SK-N-SH (cell line): ENCODE measurements around the gene MAP2K4. TPM values are rescaled to one million over a fixed set of nuclear protein-coding genes. Genes with fewer than 3 reads are reported as not detected.

Experiments used
- CTCF ChIA-PET: fragments of 300-600, 350-600 bp; formaldehyde crosslinking; extraction: SDS; loops from one replicate; lab custom pipeline; 2021; lab: Yijun Ruan, JAX
- POLR2A ChIA-PET: fragments of 350-600 bp; sonication (Branson Sonifier 250); formaldehyde crosslinking; extraction: SDS; loops from one replicate; lab custom pipeline; 2020; ENCODE audit warnings: antibody characterized with exemption, inconsistent platforms; lab: Yijun Ruan, JAX
- DNase-seq: peaks from one replicate; pipeline ENCODE4 v3.0.0; 2012
- H2AFZ ChIP-seq: fragments of 200-600 bp; sonication (generic); 2 replicates; pipeline ENCODE4 v1.8.1; 2016; ENCODE audit warnings: antibody characterized with exemption, mild to moderate bottlenecking, low read depth
- H3F3A ChIP-seq: fragments of 200-600 bp; sonication (generic); replicated peaks from 2 replicates; pipeline ENCODE3; 2016; ENCODE audit warnings: antibody characterized with exemption, mild to moderate bottlenecking; ENCODE audit not compliant: insufficient read depth
- H3K27ac ChIP-seq, 2 experiments: fragments of 200-500 bp in 1 of 2; fragments of 200-600 bp in 1 of 2; sonication (Bioruptor generic) in 1 of 2; sonication (generic), shearing (Covaris generic) in 1 of 2; 2 replicates each; pipeline versions ENCODE4 v1.5.1 to v1.6.1; 2014 to 2016; ENCODE audit warnings: low read depth in 2 of 2, inconsistent platforms in 1 of 2, low read length in 1 of 2, mild to moderate bottlenecking in 1 of 2, mixed read lengths in 1 of 2
- H3K27me3 ChIP-seq: fragments of 200-600 bp; sonication (generic), shearing (Covaris generic); 2 replicates; pipeline ENCODE4 v1.6.1; 2016; ENCODE audit warnings: mixed run types; ENCODE audit not compliant: insufficient read depth
- H3K36me3 ChIP-seq, 2 experiments: fragments of 200-500 bp in 1 of 2; fragments of 200-600 bp in 1 of 2; sonication (Bioruptor generic) in 1 of 2; sonication (generic) in 1 of 2; replicated peaks in 1 of 2; 2 replicates each; pipeline versions ENCODE3 to v1.5.1; 2014 to 2016; ENCODE audit warnings: low read length in 1 of 2, mild to moderate bottlenecking in 1 of 2; ENCODE audit not compliant: insufficient read depth in 2 of 2, control insufficient read depth in 1 of 2
- H3K4me1 ChIP-seq, 2 experiments: fragments of 200-500 bp in 1 of 2; fragments of 200-600 bp in 1 of 2; sonication (Bioruptor generic) in 1 of 2; sonication (generic), shearing (Covaris generic) in 1 of 2; 2 replicates each; pipeline versions ENCODE4 v1.5.1 to v1.6.1; 2014 to 2016; ENCODE audit warnings: low read depth in 1 of 2, low read length in 1 of 2, mixed run types in 1 of 2; ENCODE audit not compliant: insufficient read depth in 2 of 2, control insufficient read depth in 1 of 2
- H3K4me2 ChIP-seq: fragments of 200-600 bp; sonication (generic), shearing (Covaris generic); 2 replicates; pipeline ENCODE4 v1.6.1; 2017; ENCODE audit warnings: mixed run types
- H3K4me3 ChIP-seq, 2 experiments: fragments of 200-500 bp in 1 of 2; fragments of 200-600 bp in 1 of 2; sonication (Bioruptor generic) in 1 of 2; sonication (generic), shearing (Covaris generic) in 1 of 2; 2 replicates each; pipeline versions ENCODE4 v1.5.1 to v1.8.1; 2014 to 2016; ENCODE audit warnings: low read depth in 2 of 2, inconsistent platforms in 1 of 2, low read length in 1 of 2, mild to moderate bottlenecking in 1 of 2, mixed read lengths in 1 of 2, moderate library complexity in 1 of 2
- H3K79me2 ChIP-seq: fragments of 200-600 bp; sonication (generic); 2 replicates; pipeline ENCODE4 v1.8.1; 2017; ENCODE audit warnings: mild to moderate bottlenecking; ENCODE audit not compliant: insufficient read depth
- H3K9ac ChIP-seq: fragments of 200-600 bp; sonication (generic); 2 replicates; pipeline ENCODE4 v1.6.1; 2017; ENCODE audit warnings: mixed run types
- H3K9me2 ChIP-seq: fragments of 200-600 bp; sonication (generic); 2 replicates; pipeline ENCODE4 v1.6.1; 2017; ENCODE audit warnings: mixed run types
- H3K9me3 ChIP-seq: fragments of 200-600 bp; sonication (generic); 2 replicates; pipeline ENCODE4 v1.6.1; 2017; ENCODE audit warnings: mixed run types, mild to moderate bottlenecking, moderate library complexity
- H4K20me1 ChIP-seq: fragments of 200-600 bp; sonication (generic); 2 replicates; pipeline ENCODE4 v1.6.1; 2017; ENCODE audit warnings: mild to moderate bottlenecking, mixed run types; ENCODE audit not compliant: insufficient read depth
- ELF1 ChIP-seq: IDR thresholded peaks from 2 replicates; pipeline ENCODE4 v1.4.0; 2012
- FOXJ3 ChIP-seq: sonication (generic); formaldehyde crosslinking; IDR thresholded peaks from 2 replicates; pipeline ENCODE4 v1.5.1; 2020; ENCODE audit warnings: mild to moderate bottlenecking, missing genetic modification reagents
- NFIC ChIP-seq: IDR thresholded peaks from 2 replicates; pipeline ENCODE4 v1.4.0; 2012; ENCODE audit warnings: borderline replicate concordance
- POLR2AphosphoS5 ChIP-seq: IDR thresholded peaks from 2 replicates; pipeline ENCODE4 v1.6.1; 2012; ENCODE audit warnings: low read depth, low read length
- RAD21 ChIP-seq: IDR thresholded peaks from 2 replicates; pipeline ENCODE4 v1.6.1; 2012; ENCODE audit warnings: mild to moderate bottlenecking, low read length
- RCOR1 ChIP-seq: fragments of 150-350 bp; IDR thresholded peaks from 2 replicates; pipeline ENCODE4 v1.6.1; 2017; ENCODE audit warnings: antibody characterized with exemption, low read length
- REST ChIP-seq: IDR thresholded peaks from 2 replicates; pipeline ENCODE4 v1.6.1; 2012; ENCODE audit warnings: mild to moderate bottlenecking, low read depth, low read length, moderate library complexity
- SIN3A ChIP-seq: IDR thresholded peaks from 2 replicates; pipeline ENCODE4 v1.6.1; 2012; ENCODE audit warnings: low read depth, mild to moderate bottlenecking, low read length, moderate library complexity, borderline replicate concordance
- SMC3 ChIP-seq: IDR thresholded peaks from 2 replicates; pipeline ENCODE4 v1.6.1; 2012; ENCODE audit warnings: low read depth, low read length, improper control_type of control experiment
- TAF1 ChIP-seq: IDR thresholded peaks from 2 replicates; pipeline ENCODE4 v1.6.1; 2012; ENCODE audit warnings: low read depth, mild to moderate bottlenecking, low read length, moderate library complexity, borderline replicate concordance
- USF2 ChIP-seq: fragments of 150-350 bp; IDR thresholded peaks from 2 replicates; pipeline ENCODE4 v1.6.1; 2017; ENCODE audit warnings: antibody characterized with exemption, low read length, low read depth, borderline replicate concordance
- ZBTB33 ChIP-seq: IDR thresholded peaks from 2 replicates; pipeline ENCODE4 v1.4.0; 2012; ENCODE audit warnings: low read depth, borderline replicate concordance
- WGBS: methylation state at CpG from one replicate; pipeline ENCODE4 v1.1.6; 2017; ENCODE audit warnings: low lambda C conversion rate; 5-methylcytosine and 5-hydroxymethylcytosine counted together
- polyA plus RNA-seq, 3 experiments: library from polyadenylated mRNA; depleted of rRNA; stranded (reverse); fragments of >200 nt; gene quantifications; 2 replicates each; pipeline ENCODE4 v1.2.3, GENCODE V29; 2012

The MAP2K4 gene
- polyA plus RNA-seq, 1 of the 3 experiments (the other 2 are of a cell fraction): 10.6 TPM

GRCh38 chr17:12040478-12040877 is 19.8 kb downstream of the MAP2K4 start:
- H3K4me2 ChIP-seq: 0 out of 2 replicates have a peak overlapping the region, but pooled peaks have one; percentile 51
- no peak for DNase-seq

More at GRCh38 chr17:12040478-12040877, 19.8 kb downstream of the MAP2K4 start:
- peaks cover 94% of the 10 kb centered on the region for H3K79me2 ChIP-seq
- peak overlapping the region in 1 of 2 experiments; percentile 69; a peak in 1 of 4 replicates for H3K27ac ChIP-seq
- H3K4me3 ChIP-seq: no peak overlapping the region
- peaks cover 75% of the 10 kb centered on the region for H4K20me1 ChIP-seq
- TF ChIP-seq USF2: no peak
- no peak for TF ChIP-seq RAD21
- no peak for TF ChIP-seq REST
- TF ChIP-seq FOXJ3 (CRISPR knock-in tag): no peak
- TF ChIP-seq SMC3: no peak
- TF ChIP-seq ELF1: no peak
- no peak for TF ChIP-seq ZBTB33
- no peak for TF ChIP-seq NFIC
- no peak for TF ChIP-seq RCOR1
- TF ChIP-seq SIN3A: no peak
- TF ChIP-seq TAF1: no peak
- TF ChIP-seq POLR2AphosphoS5: no peak
- ChIA-PET CTCF (no interaction called here), POLR2A (no interaction called here)
- H3K9ac ChIP-seq: no peak overlapping the region
- no peaks in the 10 kb centered on the region for H3K36me3 ChIP-seq
- H3F3A ChIP-seq: peaks cover 15% of the 10 kb centered on the region
- 78% methylated on average over 3 of the region's 3 CpGs for WGBS
- H2AFZ ChIP-seq: no peak overlapping the region
- H3K4me1 ChIP-seq: peaks cover 0 to 9% of the 10 kb centered on the region in 2 experiments; a peak in 2 of 4 replicates
- no peaks in the 10 kb centered on the region for H3K9me3 ChIP-seq
- H3K27me3 ChIP-seq: no peaks in the 10 kb centered on the region
- H3K9me2 ChIP-seq: no peaks in the 10 kb centered on the region
